Measurements from ENCODE around the gene GIPC2. TPM values are rescaled to one million over a fixed set of nuclear protein-coding genes. Genes with fewer than 3 reads are reported as not detected.

The GIPC2 gene
- total and polyA plus RNA-seq, 10 of the 15 experiments (the other 5 are each of a cell fraction or from before 2014, with no cell fraction given), result 0.03 to 0.23 (median 0.06) TPM; not detected in 2

- TF ChIP-seq, protein P1, sequence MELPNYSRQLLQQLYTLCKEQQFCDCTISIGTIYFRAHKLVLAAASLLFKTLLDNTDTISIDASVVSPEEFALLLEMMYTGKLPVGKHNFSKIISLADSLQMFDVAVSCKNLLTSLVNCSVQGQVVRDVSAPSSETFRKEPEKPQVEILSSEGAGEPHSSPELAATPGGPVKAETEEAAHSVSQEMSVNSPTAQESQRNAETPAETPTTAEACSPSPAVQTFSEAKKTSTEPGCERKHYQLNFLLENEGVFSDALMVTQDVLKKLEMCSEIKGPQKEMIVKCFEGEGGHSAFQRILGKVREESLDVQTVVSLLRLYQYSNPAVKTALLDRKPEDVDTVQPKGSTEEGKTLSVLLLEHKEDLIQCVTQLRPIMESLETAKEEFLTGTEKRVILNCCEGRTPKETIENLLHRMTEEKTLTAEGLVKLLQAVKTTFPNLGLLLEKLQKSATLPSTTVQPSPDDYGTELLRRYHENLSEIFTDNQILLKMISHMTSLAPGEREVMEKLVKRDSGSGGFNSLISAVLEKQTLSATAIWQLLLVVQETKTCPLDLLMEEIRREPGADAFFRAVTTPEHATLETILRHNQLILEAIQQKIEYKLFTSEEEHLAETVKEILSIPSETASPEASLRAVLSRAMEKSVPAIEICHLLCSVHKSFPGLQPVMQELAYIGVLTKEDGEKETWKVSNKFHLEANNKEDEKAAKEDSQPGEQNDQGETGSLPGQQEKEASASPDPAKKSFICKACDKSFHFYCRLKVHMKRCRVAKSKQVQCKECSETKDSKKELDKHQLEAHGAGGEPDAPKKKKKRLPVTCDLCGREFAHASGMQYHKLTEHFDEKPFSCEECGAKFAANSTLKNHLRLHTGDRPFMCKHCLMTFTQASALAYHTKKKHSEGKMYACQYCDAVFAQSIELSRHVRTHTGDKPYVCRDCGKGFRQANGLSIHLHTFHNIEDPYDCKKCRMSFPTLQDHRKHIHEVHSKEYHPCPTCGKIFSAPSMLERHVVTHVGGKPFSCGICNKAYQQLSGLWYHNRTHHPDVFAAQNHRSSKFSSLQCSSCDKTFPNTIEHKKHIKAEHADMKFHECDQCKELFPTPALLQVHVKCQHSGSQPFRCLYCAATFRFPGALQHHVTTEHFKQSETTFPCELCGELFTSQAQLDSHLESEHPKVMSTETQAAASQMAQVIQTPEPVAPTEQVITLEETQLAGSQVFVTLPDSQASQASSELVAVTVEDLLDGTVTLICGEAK (IDR thresholded peaks at IDR 0.05; ENCODE audit: borderline replicate concordance), result no peak
- no peak for TF ChIP-seq JUND (IDR thresholded peaks at IDR 0.05; ENCODE audit: low read depth, low read length)
- TF ChIP-seq SREBF1 (IDR thresholded peaks at IDR 0.05; ENCODE audit: low read length), result no peak
- TF ChIP-seq TCF12 (IDR thresholded peaks at IDR 0.05; ENCODE audit: low read depth, low read length), result no peak
- TF ChIP-seq ZNF384 (IDR thresholded peaks at IDR 0.05; ENCODE audit: borderline replicate concordance, low read depth, low read length), result no peak
- no peak for TF ChIP-seq CREB1 (IDR thresholded peaks at IDR 0.05; ENCODE audit: low read depth)
- TF ChIP-seq, protein P2, sequence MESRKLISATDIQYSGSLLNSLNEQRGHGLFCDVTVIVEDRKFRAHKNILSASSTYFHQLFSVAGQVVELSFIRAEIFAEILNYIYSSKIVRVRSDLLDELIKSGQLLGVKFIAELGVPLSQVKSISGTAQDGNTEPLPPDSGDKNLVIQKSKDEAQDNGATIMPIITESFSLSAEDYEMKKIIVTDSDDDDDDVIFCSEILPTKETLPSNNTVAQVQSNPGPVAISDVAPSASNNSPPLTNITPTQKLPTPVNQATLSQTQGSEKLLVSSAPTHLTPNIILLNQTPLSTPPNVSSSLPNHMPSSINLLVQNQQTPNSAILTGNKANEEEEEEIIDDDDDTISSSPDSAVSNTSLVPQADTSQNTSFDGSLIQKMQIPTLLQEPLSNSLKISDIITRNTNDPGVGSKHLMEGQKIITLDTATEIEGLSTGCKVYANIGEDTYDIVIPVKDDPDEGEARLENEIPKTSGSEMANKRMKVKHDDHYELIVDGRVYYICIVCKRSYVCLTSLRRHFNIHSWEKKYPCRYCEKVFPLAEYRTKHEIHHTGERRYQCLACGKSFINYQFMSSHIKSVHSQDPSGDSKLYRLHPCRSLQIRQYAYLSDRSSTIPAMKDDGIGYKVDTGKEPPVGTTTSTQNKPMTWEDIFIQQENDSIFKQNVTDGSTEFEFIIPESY (IDR thresholded peaks at IDR 0.05), result no peak
- TF ChIP-seq RAD51 (IDR thresholded peaks at IDR 0.05), result no peak
- TF ChIP-seq RELA (IDR thresholded peaks at IDR 0.05; ENCODE audit: borderline replicate concordance, partially characterized antibody), result no peak
- no peak for TF ChIP-seq E4F1 (IDR thresholded peaks at IDR 0.05; ENCODE audit: borderline replicate concordance, partially characterized antibody)
- TF ChIP-seq CTCF (IDR thresholded peaks at IDR 0.05 in 2 of 3, conservative IDR thresholded peaks at IDR 0.05 in 1 of 3; ENCODE audit: control insufficient read depth in 2 of 3, extremely low read depth in 1 of 3, insufficient read depth in 1 of 3, low read depth in 3 of 3, low read length in 3 of 3), result no peak
- TF ChIP-seq, protein P3, sequence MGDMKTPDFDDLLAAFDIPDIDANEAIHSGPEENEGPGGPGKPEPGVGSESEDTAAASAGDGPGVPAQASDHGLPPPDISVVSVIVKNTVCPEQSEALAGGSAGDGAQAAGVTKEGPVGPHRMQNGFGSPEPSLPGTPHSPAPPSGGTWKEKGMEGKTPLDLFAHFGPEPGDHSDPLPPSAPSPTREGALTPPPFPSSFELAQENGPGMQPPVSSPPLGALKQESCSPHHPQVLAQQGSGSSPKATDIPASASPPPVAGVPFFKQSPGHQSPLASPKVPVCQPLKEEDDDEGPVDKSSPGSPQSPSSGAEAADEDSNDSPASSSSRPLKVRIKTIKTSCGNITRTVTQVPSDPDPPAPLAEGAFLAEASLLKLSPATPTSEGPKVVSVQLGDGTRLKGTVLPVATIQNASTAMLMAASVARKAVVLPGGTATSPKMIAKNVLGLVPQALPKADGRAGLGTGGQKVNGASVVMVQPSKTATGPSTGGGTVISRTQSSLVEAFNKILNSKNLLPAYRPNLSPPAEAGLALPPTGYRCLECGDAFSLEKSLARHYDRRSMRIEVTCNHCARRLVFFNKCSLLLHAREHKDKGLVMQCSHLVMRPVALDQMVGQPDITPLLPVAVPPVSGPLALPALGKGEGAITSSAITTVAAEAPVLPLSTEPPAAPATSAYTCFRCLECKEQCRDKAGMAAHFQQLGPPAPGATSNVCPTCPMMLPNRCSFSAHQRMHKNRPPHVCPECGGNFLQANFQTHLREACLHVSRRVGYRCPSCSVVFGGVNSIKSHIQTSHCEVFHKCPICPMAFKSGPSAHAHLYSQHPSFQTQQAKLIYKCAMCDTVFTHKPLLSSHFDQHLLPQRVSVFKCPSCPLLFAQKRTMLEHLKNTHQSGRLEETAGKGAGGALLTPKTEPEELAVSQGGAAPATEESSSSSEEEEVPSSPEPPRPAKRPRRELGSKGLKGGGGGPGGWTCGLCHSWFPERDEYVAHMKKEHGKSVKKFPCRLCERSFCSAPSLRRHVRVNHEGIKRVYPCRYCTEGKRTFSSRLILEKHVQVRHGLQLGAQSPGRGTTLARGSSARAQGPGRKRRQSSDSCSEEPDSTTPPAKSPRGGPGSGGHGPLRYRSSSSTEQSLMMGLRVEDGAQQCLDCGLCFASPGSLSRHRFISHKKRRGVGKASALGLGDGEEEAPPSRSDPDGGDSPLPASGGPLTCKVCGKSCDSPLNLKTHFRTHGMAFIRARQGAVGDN (IDR thresholded peaks at IDR 0.05), result no peak
- no peak for TF ChIP-seq EED (IDR thresholded peaks at IDR 0.05; ENCODE audit: low read depth)
Measured at GRCh38 chr1:78096976-78097375, 51.2 kb downstream of the GIPC2 start (continued).

Measured in GM12878 (cell line).